ENCODE results near the gene NMNAT3. TPM values are rescaled to one million over a fixed set of nuclear protein-coding genes. Genes with fewer than 3 reads are reported as not detected.

NMNAT3 gene
- total RNA-seq, 2 donors from 2014 or later = 4.5 to 4.6 TPM

- H3K9me3 ChIP-seq = no peaks in the 10 kb centered on the region
- H3K27me3 ChIP-seq = no peaks in the 10 kb centered on the region
- no peak for TF ChIP-seq CTCF (IDR thresholded peaks at IDR 0.05)
- no peak overlapping the region for H3K27ac ChIP-seq
- H3K4me1 ChIP-seq = no peaks in the 10 kb centered on the region
- no peaks in the 10 kb centered on the region for H3K36me3 ChIP-seq
- intact Hi-C loops (cut with DNase I) = no loop called here
- no peak for DNase-seq
- H3K4me3 ChIP-seq = no peak overlapping the region
- H3K9ac ChIP-seq (ENCODE audit: low read depth in 2 of 2, low read length in 2 of 2) = no peak overlapping the region
Observed at GRCh38 chr3:139617672-139618268, 60.0 kb downstream of the NMNAT3 start.

- no peak for DNase-seq
- Histone ChIP-seq H3K27ac (no peak overlapping the region), H3K4me1 (no peaks in the 10 kb centered on the region), H3K9me3 (no peaks in the 10 kb centered on the region), H3K9ac (ENCODE audit: low read depth in 2 of 2, low read length in 2 of 2) (no peak overlapping the region), H3K27me3 (no peaks in the 10 kb centered on the region), H3K36me3 (no peaks in the 10 kb centered on the region), H3K4me3 (no peak overlapping the region)
- TF ChIP-seq CTCF (IDR thresholded peaks at IDR 0.05) = no peak
- intact Hi-C loops (cut with DNase I) = no loop called here
Observed at GRCh38 chr3:139611528-139611927, 66.2 kb downstream of the NMNAT3 start.

GRCh38 chr3:139610886-139611285, 66.9 kb downstream of the NMNAT3 start:
- H3K4me1 ChIP-seq = no peaks in the 10 kb centered on the region
- no peak overlapping the region for H3K4me3 ChIP-seq
- H3K27ac ChIP-seq = no peak overlapping the region
- H3K9me3 ChIP-seq = no peaks in the 10 kb centered on the region
- no peaks in the 10 kb centered on the region for H3K27me3 ChIP-seq
- H3K9ac ChIP-seq (ENCODE audit: low read depth in 2 of 2, low read length in 2 of 2) = no peak overlapping the region
- no peak for TF ChIP-seq CTCF (IDR thresholded peaks at IDR 0.05)
- no peaks in the 10 kb centered on the region for H3K36me3 ChIP-seq
- peak; percentile 29 for DNase-seq
- intact Hi-C loops (cut with DNase I) = no loop called here

- Histone ChIP-seq H3K9me3 (no peaks in the 10 kb centered on the region), H3K36me3 (no peaks in the 10 kb centered on the region), H3K4me1 (no peaks in the 10 kb centered on the region), H3K9ac (ENCODE audit: low read depth in 2 of 2, low read length in 2 of 2) (no peak overlapping the region), H3K27ac (no peak overlapping the region), H3K4me3 (no peak overlapping the region), H3K27me3 (no peaks in the 10 kb centered on the region)
- DNase-seq = no peak
- no peak for TF ChIP-seq CTCF (IDR thresholded peaks at IDR 0.05)
- intact Hi-C loops (cut with DNase I) = no loop called here
Observed at GRCh38 chr3:139608924-139609323, 68.8 kb downstream of the NMNAT3 start.

- no peaks in the 10 kb centered on the region for H3K36me3 ChIP-seq
- intact Hi-C loops (cut with DNase I) = no loop called here
- no peak for TF ChIP-seq CTCF (IDR thresholded peaks at IDR 0.05)
- H3K9ac ChIP-seq (ENCODE audit: low read depth in 2 of 2, low read length in 2 of 2) = no peak overlapping the region
- no peak for DNase-seq
- no peak overlapping the region for H3K4me3 ChIP-seq
- H3K4me1 ChIP-seq = no peaks in the 10 kb centered on the region
- no peak overlapping the region for H3K27ac ChIP-seq
- H3K9me3 ChIP-seq = no peaks in the 10 kb centered on the region
- H3K27me3 ChIP-seq = no peaks in the 10 kb centered on the region
Observed at GRCh38 chr3:139608108-139608380, 69.7 kb downstream of the NMNAT3 start.

All from colonic mucosa (tissue), 4 donors.